PC-9 (cell line): ENCODE measurements around the gene CRACDL. TPM values are rescaled to one million over a fixed set of nuclear protein-coding genes. Genes with fewer than 3 reads are reported as not detected.

Experiments
- BruUV-seq: library from RNA; stranded (reverse); fragments of 400-500 nt; replicated peaks from 2 replicates; lab custom pipeline; 2021; lab: Mats Ljungman, UMichigan
- CTCF ChIA-PET: fragments of 300-600 bp; sonication (Branson Sonifier 250); formaldehyde crosslinking; loops from one replicate; lab custom pipeline; 2022; ENCODE audit warnings: antibody characterized with exemption; lab: Charles Lee
- POLR2A ChIA-PET: fragments of 300-600 bp; sonication (Branson Sonifier 250); formaldehyde crosslinking; loops from one replicate; lab custom pipeline; 2022; ENCODE audit warnings: antibody characterized with exemption; ENCODE audit not compliant: unreplicated experiment; lab: Charles Lee
- DNase-seq, 2 experiments: peaks; one replicate each; pipeline versions ENCODE4 v3.0.0 to v3.0.0-alpha.2; 2015 to 2022; ENCODE audit warnings: mixed read lengths in 1 of 2
- H2AFZ ChIP-seq: fragments of 200-600 bp; sonication (generic); 2 replicates; pipeline ENCODE4 v1.8.1; 2017; ENCODE audit warnings: antibody characterized with exemption
- H3F3A ChIP-seq: fragments of 200-600 bp; sonication (generic); 2 replicates; pipeline ENCODE4 v1.8.1; 2017; ENCODE audit warnings: antibody characterized with exemption, mild to moderate bottlenecking, low read depth; ENCODE audit not compliant: insufficient read depth
- H3K27ac ChIP-seq: fragments of 200-600 bp; sonication (generic); 2 replicates; pipeline ENCODE4 v1.6.1; 2016; ENCODE audit warnings: mixed run types
- H3K27me3 ChIP-seq: fragments of 200-600 bp; sonication (generic); 2 replicates; pipeline ENCODE4 v1.6.1; 2016; ENCODE audit warnings: low read depth, mixed run types; ENCODE audit not compliant: insufficient read depth
- H3K36me3 ChIP-seq: fragments of 200-600 bp; sonication (generic); 2 replicates; pipeline ENCODE4 v1.6.1; 2016; ENCODE audit warnings: low read depth, mixed run types
- H3K4me1 ChIP-seq: fragments of 200-600 bp; sonication (generic); replicated peaks from 2 replicates; pipeline ENCODE4 v1.6.1; 2016; ENCODE audit warnings: mixed run types; ENCODE audit not compliant: insufficient read depth
- H3K4me2 ChIP-seq: fragments of 200-600 bp; sonication (generic); 2 replicates; pipeline ENCODE4 v1.6.1; 2017; ENCODE audit warnings: mixed run types
- H3K4me3 ChIP-seq: fragments of 200-600 bp; sonication (generic); 2 replicates; pipeline ENCODE4 v1.6.1; 2016; ENCODE audit warnings: mixed run types
- H3K79me2 ChIP-seq: fragments of 200-600 bp; sonication (generic); 2 replicates; pipeline ENCODE4 v1.6.1; 2017; ENCODE audit warnings: low read depth, mixed run types
- H3K9me2 ChIP-seq: fragments of 200-600 bp; sonication (generic); 2 replicates; pipeline ENCODE4 v1.8.1; 2017; ENCODE audit warnings: mild to moderate bottlenecking; ENCODE audit not compliant: insufficient read depth
- H3K9me3 ChIP-seq: fragments of 200-600 bp; sonication (generic); 2 replicates; pipeline ENCODE4 v1.8.1; 2016; ENCODE audit warnings: low read depth; ENCODE audit not compliant: insufficient read depth
- H4K20me1 ChIP-seq: fragments of 200-600 bp; sonication (generic); 2 replicates; pipeline ENCODE4 v1.8.1; 2017; ENCODE audit not compliant: insufficient read depth
- EZH2 ChIP-seq: fragments of 200-600 bp; sonication (generic); IDR thresholded peaks from 2 replicates; pipeline ENCODE4 v1.8.0; 2017; ENCODE audit warnings: antibody characterized with exemption, low read depth
- intact Hi-C: fragments of 100-400 bp; cut with micrococcal nuclease; formaldehyde crosslinking; loops from one replicate; pipeline ENCODE4 v1.10.0; 2022; ENCODE audit not compliant: unreplicated experiment
- total RNA-seq: library from RNA; stranded (reverse); gene quantifications from 2 replicates; pipeline ENCODE4 v1.2.3, GENCODE V29; 2021
- TF ChIP-seq, protein P1 (sequence below): fragments of 200-600 bp; sonication (generic); conservative IDR thresholded peaks from 2 replicates; pipeline ENCODE4 v1.6.1; 2017; ENCODE audit warnings: mixed run types, antibody characterized with exemption, mild to moderate bottlenecking, moderate library complexity

Gene CRACDL
- total RNA-seq, 1 experiment from 2014 or later: 33.7 TPM

DNA sequence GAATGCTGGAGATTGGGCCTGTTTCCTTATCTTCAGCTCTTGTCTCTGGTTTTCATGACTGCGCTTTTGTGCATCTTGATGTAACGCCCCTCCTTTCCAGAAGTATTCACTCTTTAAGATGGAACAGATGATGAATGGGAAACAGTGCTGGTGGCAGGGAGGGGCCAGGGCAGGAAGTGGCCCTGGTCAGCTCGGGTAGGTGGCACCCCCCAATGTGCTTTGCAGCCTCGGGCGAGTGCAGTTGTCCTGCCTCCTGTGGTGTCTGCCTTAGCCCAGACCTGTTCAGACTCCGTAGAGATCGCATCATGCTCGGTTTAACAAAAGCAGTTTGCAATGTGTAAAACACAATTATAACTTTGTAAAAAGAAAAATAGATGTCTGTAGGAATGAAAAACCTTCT is 188.1 kb downstream of the CRACDL start:
- Histone ChIP-seq H3K4me2 (no peak overlapping the region), H3K27ac (no peak overlapping the region), H4K20me1 (no peaks in the 10 kb centered on the region), H3K4me1 (peaks cover 15% of the 10 kb centered on the region; the same call in 1 of the 2 replicates), H3K9me2 (no peaks in the 10 kb centered on the region), H3K9me3 (peaks cover under 1% of the 10 kb centered on the region; the same call in 1 of the 2 replicates), H2AFZ (no peak overlapping the region), H3K27me3 (no peaks in the 10 kb centered on the region), H3K79me2 (no peaks in the 10 kb centered on the region), H3K4me3 (no peak overlapping the region), H3K36me3 (no peaks in the 10 kb centered on the region), H3F3A (no peaks in the 10 kb centered on the region; the same call in 1 of the 2 replicates)
- BruUV-seq: no TSS peak
- ChIA-PET CTCF (no interaction called here), POLR2A (no interaction called here)
- DNase-seq: no peak
- intact Hi-C loops: no loop called here
- TF ChIP-seq EZH2: no peak
- TF ChIP-seq, protein P1, sequence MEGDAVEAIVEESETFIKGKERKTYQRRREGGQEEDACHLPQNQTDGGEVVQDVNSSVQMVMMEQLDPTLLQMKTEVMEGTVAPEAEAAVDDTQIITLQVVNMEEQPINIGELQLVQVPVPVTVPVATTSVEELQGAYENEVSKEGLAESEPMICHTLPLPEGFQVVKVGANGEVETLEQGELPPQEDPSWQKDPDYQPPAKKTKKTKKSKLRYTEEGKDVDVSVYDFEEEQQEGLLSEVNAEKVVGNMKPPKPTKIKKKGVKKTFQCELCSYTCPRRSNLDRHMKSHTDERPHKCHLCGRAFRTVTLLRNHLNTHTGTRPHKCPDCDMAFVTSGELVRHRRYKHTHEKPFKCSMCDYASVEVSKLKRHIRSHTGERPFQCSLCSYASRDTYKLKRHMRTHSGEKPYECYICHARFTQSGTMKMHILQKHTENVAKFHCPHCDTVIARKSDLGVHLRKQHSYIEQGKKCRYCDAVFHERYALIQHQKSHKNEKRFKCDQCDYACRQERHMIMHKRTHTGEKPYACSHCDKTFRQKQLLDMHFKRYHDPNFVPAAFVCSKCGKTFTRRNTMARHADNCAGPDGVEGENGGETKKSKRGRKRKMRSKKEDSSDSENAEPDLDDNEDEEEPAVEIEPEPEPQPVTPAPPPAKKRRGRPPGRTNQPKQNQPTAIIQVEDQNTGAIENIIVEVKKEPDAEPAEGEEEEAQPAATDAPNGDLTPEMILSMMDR: no peak

DNA sequence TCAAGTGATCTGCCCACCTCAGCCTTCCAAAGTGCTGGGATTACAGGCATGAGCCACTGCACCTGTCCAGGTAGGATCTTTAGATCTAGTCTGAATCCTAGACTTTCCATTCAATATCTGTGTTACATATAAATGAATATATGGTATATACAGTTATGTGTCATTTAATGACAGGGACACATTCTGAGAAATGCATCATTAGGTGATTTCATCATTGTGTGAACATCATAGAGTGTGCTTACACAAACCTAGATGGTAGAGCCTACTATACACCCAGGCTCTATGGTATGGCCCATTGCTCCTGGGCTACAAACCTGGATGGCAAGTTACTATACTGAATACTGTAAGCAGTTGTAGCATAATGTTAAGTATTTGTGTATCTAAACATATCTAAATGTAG is 189.6 kb downstream of the CRACDL start:
- Histone ChIP-seq H3K9me3 (no peaks in the 10 kb centered on the region), H3K36me3 (no peaks in the 10 kb centered on the region), H3K79me2 (no peaks in the 10 kb centered on the region), H3K27ac (no peak overlapping the region), H3K4me2 (no peak overlapping the region), H3K27me3 (no peaks in the 10 kb centered on the region), H3K4me3 (no peak overlapping the region), H3K4me1 (peaks cover 15% of the 10 kb centered on the region; the same call in 1 of the 2 replicates), H3F3A (no peaks in the 10 kb centered on the region; the same call in 1 of the 2 replicates), H4K20me1 (no peaks in the 10 kb centered on the region), H3K9me2 (no peaks in the 10 kb centered on the region), H2AFZ (no peak overlapping the region)
- no TSS peak for BruUV-seq
- ChIA-PET POLR2A (interaction anchor here (0.8 to 1.4 kb wide), 2 partner anchors 11 to 21 kb away, joined by 3 to 8 read pairs; no protein-coding TSS in a partner anchor), CTCF (no interaction called here)
- no peak for TF ChIP-seq EZH2
- TF ChIP-seq, protein P1: no peak
- no peak for DNase-seq
- intact Hi-C loops: no loop called here

DNA sequence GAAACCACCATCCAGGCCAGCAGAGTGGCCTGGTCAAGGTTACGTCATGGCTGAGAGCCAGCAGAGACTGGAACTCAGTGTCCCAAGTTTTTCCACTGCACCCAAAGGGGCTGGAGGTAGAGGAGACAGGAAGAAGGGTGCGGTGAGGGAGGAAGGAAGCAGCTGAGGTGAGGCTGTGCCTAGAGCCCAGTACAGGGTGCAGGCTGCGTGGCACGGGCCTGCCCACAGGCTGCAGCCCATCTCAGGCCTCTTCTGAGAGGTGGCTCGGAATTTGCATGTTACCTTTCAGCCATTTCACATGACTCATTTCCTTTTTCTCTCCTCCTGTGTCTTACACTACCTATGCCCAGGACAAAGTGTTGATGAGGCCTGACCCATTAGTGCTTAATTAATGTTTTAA is 191.4 kb downstream of the CRACDL start:
- no peak overlapping the region for H2AFZ ChIP-seq
- no peaks in the 10 kb centered on the region for H3K36me3 ChIP-seq
- ChIA-PET CTCF (no interaction called here), POLR2A (no interaction called here)
- TF ChIP-seq, protein P1: no peak
- no peak for TF ChIP-seq EZH2
- no peaks in the 10 kb centered on the region for H4K20me1 ChIP-seq
- no peak overlapping the region for H3K4me2 ChIP-seq
- no peaks in the 10 kb centered on the region for H3K79me2 ChIP-seq
- no TSS peak for BruUV-seq
- no peak overlapping the region for H3K4me3 ChIP-seq
- DNase-seq: no peak
- H3K27ac ChIP-seq: no peak overlapping the region
- intact Hi-C loops: no loop called here
- no peaks in the 10 kb centered on the region for H3K9me2 ChIP-seq
- H3K9me3 ChIP-seq: no peaks in the 10 kb centered on the region
- H3F3A ChIP-seq: no peaks in the 10 kb centered on the region; the same call in 1 of the 2 replicates
- H3K4me1 ChIP-seq: peaks cover 15% of the 10 kb centered on the region; the same call in 1 of the 2 replicates
- no peaks in the 10 kb centered on the region for H3K27me3 ChIP-seq

Other genes with a start within 250 kb of the CRACDL start
- 12.2 and 12.9 TPM in 2 replicates for gene MGAT4A, start 205.1 kb downstream of the CRACDL start, total RNA-seq
- 16.9 and 18.0 TPM in 2 replicates for gene C2orf15, start 205.5 kb upstream of the CRACDL start, total RNA-seq
- 13.5 and 14.9 TPM in 2 replicates for gene TSGA10, start 218.7 kb upstream of the CRACDL start, total RNA-seq
- gene LIPT1, start 218.7 kb upstream of the CRACDL start, total RNA-seq: 10.3 and 11.6 TPM in 2 replicates
- 35.0 and 37.6 TPM in 2 replicates for gene MITD1, start 244.8 kb upstream of the CRACDL start, total RNA-seq
- 50.1 and 52.6 TPM in 2 replicates for gene MRPL30, start 245.0 kb upstream of the CRACDL start, total RNA-seq